ENCODE measurements around the gene UVRAG.
"Not testable (repeated sequence)": the region's sequence is repeated elsewhere in the genome, so short reads cannot be mapped to it uniquely, and the experiment has no call there.

DNA sequence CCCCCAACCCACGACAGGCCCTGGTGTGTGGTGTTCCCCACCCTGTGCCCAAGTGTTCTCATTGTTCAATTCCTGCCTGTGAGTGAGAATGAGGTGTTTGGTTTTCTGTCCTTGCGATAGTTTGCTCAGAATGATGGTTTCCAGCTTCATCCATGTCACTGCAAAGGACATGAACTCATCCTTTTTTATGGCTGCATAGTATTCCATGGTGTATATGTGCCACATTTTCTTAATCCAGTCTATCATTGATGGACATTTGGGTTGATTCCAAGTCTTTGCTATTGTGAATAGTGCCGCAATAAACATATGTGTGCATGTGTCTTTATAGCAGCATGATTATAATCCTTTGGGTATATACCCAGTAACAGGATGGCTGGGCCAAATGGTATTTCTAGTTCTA lies 158.7 kb downstream of the UVRAG start:
- not testable (repeated sequence) for TF ChIP-seq JUND (IDR thresholded peaks at IDR 0.05)
- TF ChIP-seq, protein P1, sequence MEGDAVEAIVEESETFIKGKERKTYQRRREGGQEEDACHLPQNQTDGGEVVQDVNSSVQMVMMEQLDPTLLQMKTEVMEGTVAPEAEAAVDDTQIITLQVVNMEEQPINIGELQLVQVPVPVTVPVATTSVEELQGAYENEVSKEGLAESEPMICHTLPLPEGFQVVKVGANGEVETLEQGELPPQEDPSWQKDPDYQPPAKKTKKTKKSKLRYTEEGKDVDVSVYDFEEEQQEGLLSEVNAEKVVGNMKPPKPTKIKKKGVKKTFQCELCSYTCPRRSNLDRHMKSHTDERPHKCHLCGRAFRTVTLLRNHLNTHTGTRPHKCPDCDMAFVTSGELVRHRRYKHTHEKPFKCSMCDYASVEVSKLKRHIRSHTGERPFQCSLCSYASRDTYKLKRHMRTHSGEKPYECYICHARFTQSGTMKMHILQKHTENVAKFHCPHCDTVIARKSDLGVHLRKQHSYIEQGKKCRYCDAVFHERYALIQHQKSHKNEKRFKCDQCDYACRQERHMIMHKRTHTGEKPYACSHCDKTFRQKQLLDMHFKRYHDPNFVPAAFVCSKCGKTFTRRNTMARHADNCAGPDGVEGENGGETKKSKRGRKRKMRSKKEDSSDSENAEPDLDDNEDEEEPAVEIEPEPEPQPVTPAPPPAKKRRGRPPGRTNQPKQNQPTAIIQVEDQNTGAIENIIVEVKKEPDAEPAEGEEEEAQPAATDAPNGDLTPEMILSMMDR (IDR thresholded peaks at IDR 0.05; ENCODE audit: low read depth, low read length, missing input control) = not testable (repeated sequence)
- TF ChIP-seq, protein P2, sequence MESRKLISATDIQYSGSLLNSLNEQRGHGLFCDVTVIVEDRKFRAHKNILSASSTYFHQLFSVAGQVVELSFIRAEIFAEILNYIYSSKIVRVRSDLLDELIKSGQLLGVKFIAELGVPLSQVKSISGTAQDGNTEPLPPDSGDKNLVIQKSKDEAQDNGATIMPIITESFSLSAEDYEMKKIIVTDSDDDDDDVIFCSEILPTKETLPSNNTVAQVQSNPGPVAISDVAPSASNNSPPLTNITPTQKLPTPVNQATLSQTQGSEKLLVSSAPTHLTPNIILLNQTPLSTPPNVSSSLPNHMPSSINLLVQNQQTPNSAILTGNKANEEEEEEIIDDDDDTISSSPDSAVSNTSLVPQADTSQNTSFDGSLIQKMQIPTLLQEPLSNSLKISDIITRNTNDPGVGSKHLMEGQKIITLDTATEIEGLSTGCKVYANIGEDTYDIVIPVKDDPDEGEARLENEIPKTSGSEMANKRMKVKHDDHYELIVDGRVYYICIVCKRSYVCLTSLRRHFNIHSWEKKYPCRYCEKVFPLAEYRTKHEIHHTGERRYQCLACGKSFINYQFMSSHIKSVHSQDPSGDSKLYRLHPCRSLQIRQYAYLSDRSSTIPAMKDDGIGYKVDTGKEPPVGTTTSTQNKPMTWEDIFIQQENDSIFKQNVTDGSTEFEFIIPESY (IDR thresholded peaks at IDR 0.05) = not testable (repeated sequence)
- TF ChIP-seq, protein P3, sequence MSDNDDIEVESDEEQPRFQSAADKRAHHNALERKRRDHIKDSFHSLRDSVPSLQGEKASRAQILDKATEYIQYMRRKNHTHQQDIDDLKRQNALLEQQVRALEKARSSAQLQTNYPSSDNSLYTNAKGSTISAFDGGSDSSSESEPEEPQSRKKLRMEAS (IDR thresholded peaks at IDR 0.05) = not testable (repeated sequence)
- TF ChIP-seq, protein P4, sequence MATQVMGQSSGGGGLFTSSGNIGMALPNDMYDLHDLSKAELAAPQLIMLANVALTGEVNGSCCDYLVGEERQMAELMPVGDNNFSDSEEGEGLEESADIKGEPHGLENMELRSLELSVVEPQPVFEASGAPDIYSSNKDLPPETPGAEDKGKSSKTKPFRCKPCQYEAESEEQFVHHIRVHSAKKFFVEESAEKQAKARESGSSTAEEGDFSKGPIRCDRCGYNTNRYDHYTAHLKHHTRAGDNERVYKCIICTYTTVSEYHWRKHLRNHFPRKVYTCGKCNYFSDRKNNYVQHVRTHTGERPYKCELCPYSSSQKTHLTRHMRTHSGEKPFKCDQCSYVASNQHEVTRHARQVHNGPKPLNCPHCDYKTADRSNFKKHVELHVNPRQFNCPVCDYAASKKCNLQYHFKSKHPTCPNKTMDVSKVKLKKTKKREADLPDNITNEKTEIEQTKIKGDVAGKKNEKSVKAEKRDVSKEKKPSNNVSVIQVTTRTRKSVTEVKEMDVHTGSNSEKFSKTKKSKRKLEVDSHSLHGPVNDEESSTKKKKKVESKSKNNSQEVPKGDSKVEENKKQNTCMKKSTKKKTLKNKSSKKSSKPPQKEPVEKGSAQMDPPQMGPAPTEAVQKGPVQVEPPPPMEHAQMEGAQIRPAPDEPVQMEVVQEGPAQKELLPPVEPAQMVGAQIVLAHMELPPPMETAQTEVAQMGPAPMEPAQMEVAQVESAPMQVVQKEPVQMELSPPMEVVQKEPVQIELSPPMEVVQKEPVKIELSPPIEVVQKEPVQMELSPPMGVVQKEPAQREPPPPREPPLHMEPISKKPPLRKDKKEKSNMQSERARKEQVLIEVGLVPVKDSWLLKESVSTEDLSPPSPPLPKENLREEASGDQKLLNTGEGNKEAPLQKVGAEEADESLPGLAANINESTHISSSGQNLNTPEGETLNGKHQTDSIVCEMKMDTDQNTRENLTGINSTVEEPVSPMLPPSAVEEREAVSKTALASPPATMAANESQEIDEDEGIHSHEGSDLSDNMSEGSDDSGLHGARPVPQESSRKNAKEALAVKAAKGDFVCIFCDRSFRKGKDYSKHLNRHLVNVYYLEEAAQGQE (IDR thresholded peaks at IDR 0.05) = not testable (repeated sequence)
